Measurements from ENCODE around the gene ARSA.

The ARSA gene

GRCh38 chr22:50674606-50675552, 46.9 kb upstream of the ARSA start (continued):
- TF ChIP-seq ELK4 (IDR thresholded peaks at IDR 0.05; ENCODE audit: borderline replicate concordance, low read depth, low read length): no peak
- TF ChIP-seq ZNF610 (tag by site-specific recombination; IDR thresholded peaks at IDR 0.05; ENCODE audit: borderline replicate concordance): peak; percentile 98
- peak; percentile 40; the same call in 1 of the 2 replicates for TF ChIP-seq ZNF600 (tag by site-specific recombination; IDR thresholded peaks at IDR 0.05)
- no peak for TF ChIP-seq ZNF555 (tag by site-specific recombination; conservative IDR thresholded peaks at IDR 0.05)
- no peak for TF ChIP-seq OVOL3 (tag by site-specific recombination; IDR thresholded peaks at IDR 0.05)
- peak; percentile 90 for TF ChIP-seq KLF9 (tag by site-specific recombination; IDR thresholded peaks at IDR 0.05; ENCODE audit: low read depth)
- TF ChIP-seq SP7 (tag by site-specific recombination; IDR thresholded peaks at IDR 0.05): peak; percentile 34; the same call in 1 of the 2 replicates
- no peak for TF ChIP-seq ZNF704 (tag by site-specific recombination; IDR thresholded peaks at IDR 0.05)
- no peak for TF ChIP-seq ZNF561 (tag by site-specific recombination; IDR thresholded peaks at IDR 0.05; ENCODE audit: borderline replicate concordance)
- TF ChIP-seq KLF7 (tag by site-specific recombination; IDR thresholded peaks at IDR 0.05; ENCODE audit: borderline replicate concordance): peak; percentile 81
- TF ChIP-seq TSHZ1 (tag by site-specific recombination; IDR thresholded peaks at IDR 0.05; ENCODE audit: borderline replicate concordance): no peak
- TF ChIP-seq GLI2 (tag by site-specific recombination; IDR thresholded peaks at IDR 0.05; ENCODE audit: borderline replicate concordance, low read depth): no peak
- TF ChIP-seq KLF10 (tag by site-specific recombination; IDR thresholded peaks at IDR 0.05): no peak
- no peak for TF ChIP-seq ZNF366 (tag by site-specific recombination; conservative IDR thresholded peaks at IDR 0.05)
- peak; percentile 64 for TF ChIP-seq GLIS2 (tag by site-specific recombination; IDR thresholded peaks at IDR 0.05)
- no peak for TF ChIP-seq ZNF24 (tag by site-specific recombination; IDR thresholded peaks at IDR 0.05)
- TF ChIP-seq TRIM28 (IDR thresholded peaks at IDR 0.05; ENCODE audit: borderline replicate concordance, low read length): no peak
- no peak for TF ChIP-seq ZNF510 (tag by site-specific recombination; IDR thresholded peaks at IDR 0.05; ENCODE audit: insufficient replicate concordance)
- no peak for TF ChIP-seq MZF1 (tag by site-specific recombination; IDR thresholded peaks at IDR 0.05; ENCODE audit: borderline replicate concordance)
- no peak for TF ChIP-seq ZFP41 (tag by site-specific recombination; IDR thresholded peaks at IDR 0.05; ENCODE audit: borderline replicate concordance)
- TF ChIP-seq ZBTB49 (tag by site-specific recombination; IDR thresholded peaks at IDR 0.05; ENCODE audit: low read depth): no peak
- peak; percentile 91 for TF ChIP-seq ZNF449 (tag by site-specific recombination; IDR thresholded peaks at IDR 0.05)
- no peak for TF ChIP-seq ZNF433 (tag by site-specific recombination; IDR thresholded peaks at IDR 0.05; ENCODE audit: low read depth)
- no peak for TF ChIP-seq ZNF544 (tag by site-specific recombination; IDR thresholded peaks at IDR 0.05)
- no peak for TF ChIP-seq ZNF560 (tag by site-specific recombination; IDR thresholded peaks at IDR 0.05; ENCODE audit: borderline replicate concordance)
- TF ChIP-seq ZNF677 (tag by site-specific recombination; IDR thresholded peaks at IDR 0.05): no peak
- TF ChIP-seq ZNF580 (tag by site-specific recombination; IDR thresholded peaks at IDR 0.05): no peak
- TF ChIP-seq ZNF624 (tag by site-specific recombination; IDR thresholded peaks at IDR 0.05): no peak
